KMS-11 (cell line): ENCODE measurements around the gene TBC1D20.

Experiments used
- H2AFZ ChIP-seq: fragments of 200-600 bp; sonication (generic); 2 replicates; pipeline ENCODE4 v1.6.1; 2016; ENCODE audit warnings: antibody characterized with exemption, mixed run types, low read depth
- H3K27ac ChIP-seq: fragments of 200-600 bp; sonication (generic); 2 replicates; pipeline ENCODE4 v1.6.1; 2016; ENCODE audit warnings: mild to moderate bottlenecking, mixed run types
- H3K27me3 ChIP-seq: fragments of 200-600 bp; sonication (generic); 2 replicates; pipeline ENCODE4 v1.6.1; 2017; ENCODE audit warnings: mild to moderate bottlenecking, low read depth, mixed run types, moderate library complexity; ENCODE audit not compliant: insufficient read depth
- H3K36me3 ChIP-seq: fragments of 200-600 bp; sonication (generic); 2 replicates; pipeline ENCODE4 v1.6.1; 2017; ENCODE audit warnings: mild to moderate bottlenecking, mixed run types; ENCODE audit not compliant: insufficient read depth
- H3K4me1 ChIP-seq: fragments of 200-600 bp; sonication (generic); 2 replicates; pipeline ENCODE4 v1.6.1; 2016; ENCODE audit warnings: mild to moderate bottlenecking, low read depth, mixed run types; ENCODE audit not compliant: poor library complexity, severe bottlenecking
- H3K4me2 ChIP-seq: fragments of 200-600 bp; sonication (generic); 2 replicates; pipeline ENCODE4 v1.7.0; 2016; ENCODE audit warnings: mild to moderate bottlenecking, mixed run types
- H3K4me3 ChIP-seq: fragments of 200-600 bp; sonication (generic); IDR thresholded peaks from 2 replicates; pipeline ENCODE4 v1.6.1; 2017; ENCODE audit warnings: low read depth, low read length, mixed read lengths; ENCODE audit not compliant: insufficient read depth
- H3K79me2 ChIP-seq: fragments of 200-600 bp; sonication (generic); 2 replicates; pipeline ENCODE4 v1.6.1; 2016; ENCODE audit warnings: low read depth, mixed run types; ENCODE audit not compliant: insufficient read depth
- H3K9ac ChIP-seq: fragments of 200-600 bp; sonication (generic); 2 replicates; pipeline ENCODE4 v1.6.1; 2016; ENCODE audit warnings: mild to moderate bottlenecking, mixed run types
- H4K20me1 ChIP-seq: fragments of 200-600 bp; sonication (generic); 2 replicates; pipeline ENCODE4 v1.6.1; 2016; ENCODE audit warnings: mild to moderate bottlenecking, mixed run types; ENCODE audit not compliant: insufficient read depth
- CTCF ChIP-seq: fragments of 200-600 bp; sonication (generic); conservative IDR thresholded peaks from 2 replicates; pipeline ENCODE4 v1.6.1; 2017; ENCODE audit warnings: low read depth, mild to moderate bottlenecking, antibody characterized with exemption, low read length, moderate library complexity, mixed read lengths

TBC1D20 gene

GRCh38 chr20:481167-481566, 18.8 kb upstream of the TBC1D20 start:
- H3K4me1 ChIP-seq = no peaks in the 10 kb centered on the region
- H3K9ac ChIP-seq = no peak overlapping the region
- no peak overlapping the region for H2AFZ ChIP-seq
- H4K20me1 ChIP-seq = no peaks in the 10 kb centered on the region
- no peaks in the 10 kb centered on the region for H3K79me2 ChIP-seq
- no peak overlapping the region for H3K4me2 ChIP-seq
- H3K36me3 ChIP-seq = no peaks in the 10 kb centered on the region
- H3K27ac ChIP-seq = no peak overlapping the region
- H3K27me3 ChIP-seq = no peaks in the 10 kb centered on the region
- H3K4me3 ChIP-seq = no peak overlapping the region
- no peak for TF ChIP-seq CTCF

GRCh38 chr20:480044-480443, 17.7 kb upstream of the TBC1D20 start:
- no peaks in the 10 kb centered on the region for H3K79me2 ChIP-seq
- no peak overlapping the region for H2AFZ ChIP-seq
- TF ChIP-seq CTCF = no peak
- H3K9ac ChIP-seq = no peak overlapping the region
- no peak overlapping the region for H3K4me2 ChIP-seq
- no peaks in the 10 kb centered on the region for H3K27me3 ChIP-seq
- H3K27ac ChIP-seq = no peak overlapping the region
- H3K4me1 ChIP-seq = no peaks in the 10 kb centered on the region
- no peaks in the 10 kb centered on the region for H4K20me1 ChIP-seq
- no peaks in the 10 kb centered on the region for H3K36me3 ChIP-seq
- H3K4me3 ChIP-seq = no peak overlapping the region

- no peak overlapping the region for H3K4me2 ChIP-seq
- no peak overlapping the region for H2AFZ ChIP-seq
- no peak overlapping the region for H3K9ac ChIP-seq
- H4K20me1 ChIP-seq = no peaks in the 10 kb centered on the region
- TF ChIP-seq CTCF = no peak
- no peaks in the 10 kb centered on the region for H3K4me1 ChIP-seq
- no peaks in the 10 kb centered on the region for H3K36me3 ChIP-seq
- no peak overlapping the region for H3K4me3 ChIP-seq
- no peaks in the 10 kb centered on the region for H3K79me2 ChIP-seq
- no peak overlapping the region for H3K27ac ChIP-seq
- no peaks in the 10 kb centered on the region for H3K27me3 ChIP-seq
These were observed 17.2 kb upstream of the TBC1D20 start for GRCh38 chr20:479487-479886.

GRCh38 chr20:478949-479429, 16.7 kb upstream of the TBC1D20 start:
- no peak overlapping the region for H3K9ac ChIP-seq

More at GRCh38 chr20:478949-479429, 16.7 kb upstream of the TBC1D20 start:
- H3K4me3 ChIP-seq = no peak overlapping the region
- peak; percentile 69 for TF ChIP-seq CTCF
- H2AFZ ChIP-seq = no peak overlapping the region
- no peaks in the 10 kb centered on the region for H3K36me3 ChIP-seq
- no peaks in the 10 kb centered on the region for H3K79me2 ChIP-seq
- no peaks in the 10 kb centered on the region for H3K4me1 ChIP-seq
- H3K27ac ChIP-seq = no peak overlapping the region
- no peaks in the 10 kb centered on the region for H3K27me3 ChIP-seq
- H3K4me2 ChIP-seq = no peak overlapping the region
- no peaks in the 10 kb centered on the region for H4K20me1 ChIP-seq
